ENCODE data around the gene ZNF595.
"Not testable (repeated sequence)": the region's sequence is repeated elsewhere in the genome, so short reads cannot be mapped to it uniquely, and the experiment has no call there.

The ZNF595 gene

DNA sequence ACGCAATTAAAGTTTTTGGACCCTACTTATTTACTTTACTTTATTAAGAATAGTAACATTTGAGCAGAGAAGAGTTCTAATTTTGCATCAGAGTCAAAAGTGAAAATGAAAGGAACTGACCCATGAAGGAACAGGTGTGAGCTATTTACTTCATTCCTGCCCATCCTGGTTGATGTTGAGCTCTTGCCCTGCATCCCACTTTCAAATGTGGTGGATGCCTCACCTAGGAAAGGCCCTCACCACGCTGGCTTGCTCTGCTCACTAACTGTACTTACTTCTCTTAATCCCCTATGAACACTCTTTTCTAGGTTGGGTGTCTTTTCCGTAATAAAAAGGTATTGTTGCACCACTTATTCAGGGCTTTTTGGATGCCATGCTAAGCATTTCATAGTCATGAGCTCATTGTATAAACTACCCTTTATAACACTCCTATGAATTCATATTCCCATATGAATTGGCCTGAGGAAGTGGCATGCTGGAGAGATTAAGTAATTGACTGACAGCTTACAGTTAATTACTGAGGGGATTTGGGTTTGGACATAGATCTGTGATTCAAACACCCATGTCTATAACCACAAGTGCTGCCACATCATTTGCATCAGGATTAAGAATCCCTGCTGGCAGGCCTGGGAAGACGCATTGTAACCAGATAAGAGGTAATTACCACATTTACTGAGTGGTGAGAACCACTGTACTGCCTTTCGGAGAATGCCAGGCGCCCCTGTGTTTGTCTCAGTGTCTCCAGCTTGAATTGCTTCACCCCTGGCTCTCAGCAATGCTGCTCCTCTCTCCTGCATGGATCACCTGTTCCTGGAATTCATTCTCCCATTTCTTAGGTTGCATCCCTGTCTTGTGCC is 16.3 kb upstream of the ZNF595 start:
- not testable (repeated sequence) for H3K27ac ChIP-seq (ENCODE audit: low read length); H3K36me3 ChIP-seq (ENCODE audit: insufficient read depth, low read depth, low read length); H3K4me1 ChIP-seq (ENCODE audit: insufficient read depth, low read length); H3K27me3 ChIP-seq (ENCODE audit: insufficient read depth, low read length); H3K4me3 ChIP-seq (ENCODE audit: low read length); H3K9ac ChIP-seq (ENCODE audit: low read depth, low read length)
- peaks cover 14% of the 10 kb centered on the region for H3K9me3 ChIP-seq (ENCODE audit: insufficient read depth, low read depth, low read length)

DNA sequence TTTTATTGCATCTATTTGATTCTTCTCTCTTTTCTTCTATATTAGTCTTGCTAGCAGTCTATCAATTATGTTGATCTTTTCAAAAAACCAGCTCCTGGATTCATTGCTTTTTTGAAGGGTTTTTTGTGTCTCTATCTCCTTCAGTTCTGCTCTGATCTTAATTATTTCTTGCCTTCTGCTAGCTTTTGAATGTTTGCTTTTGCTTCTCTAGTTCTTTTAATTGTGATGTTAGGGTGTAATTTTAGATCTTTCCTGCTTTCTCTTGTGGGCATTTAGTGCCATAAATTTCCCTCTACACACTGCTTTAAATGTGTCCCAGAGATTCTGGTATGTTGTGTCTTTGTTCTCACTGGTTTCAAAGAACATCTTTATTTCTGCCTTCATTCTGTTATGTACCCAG is 14.9 kb upstream of the ZNF595 start:
- H3K9ac ChIP-seq (ENCODE audit: low read depth, low read length); H3K4me1 ChIP-seq (ENCODE audit: insufficient read depth, low read length); H3K27me3 ChIP-seq (ENCODE audit: insufficient read depth, low read length); H3K27ac ChIP-seq (ENCODE audit: low read length); H3K36me3 ChIP-seq (ENCODE audit: insufficient read depth, low read depth, low read length); H3K4me3 ChIP-seq (ENCODE audit: low read length): not testable (repeated sequence)
- H3K9me3 ChIP-seq (ENCODE audit: insufficient read depth, low read depth, low read length) = peaks cover 14% of the 10 kb centered on the region

DNA sequence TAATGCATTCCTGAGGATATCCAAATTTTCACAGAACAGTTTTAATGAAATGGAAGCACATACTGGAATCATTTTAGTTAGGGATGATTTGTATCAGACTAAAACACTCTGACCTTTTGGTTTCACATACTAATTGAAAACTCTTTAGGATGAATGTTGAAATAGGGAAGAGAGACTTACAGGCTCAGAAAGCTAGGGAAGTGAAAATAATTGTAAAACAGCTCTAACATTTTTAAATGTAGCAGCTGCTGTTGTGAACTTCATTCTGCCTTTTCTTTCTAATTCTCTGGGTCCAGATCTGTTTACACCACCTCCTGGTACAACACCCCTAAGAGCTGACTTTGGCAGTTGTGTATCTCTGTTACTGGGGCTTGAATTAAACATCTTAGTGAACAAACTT is 9.7 kb upstream of the ZNF595 start:
- not testable (repeated sequence) for H3K9ac ChIP-seq (ENCODE audit: low read depth, low read length); H3K27me3 ChIP-seq (ENCODE audit: insufficient read depth, low read length); H3K4me1 ChIP-seq (ENCODE audit: insufficient read depth, low read length); H3K4me3 ChIP-seq (ENCODE audit: low read length); H3K36me3 ChIP-seq (ENCODE audit: insufficient read depth, low read depth, low read length); H3K27ac ChIP-seq (ENCODE audit: low read length)
- H3K9me3 ChIP-seq (ENCODE audit: insufficient read depth, low read depth, low read length) = peaks cover 24% of the 10 kb centered on the region

- H3K4me1 ChIP-seq (ENCODE audit: insufficient read depth, low read length); H3K36me3 ChIP-seq (ENCODE audit: insufficient read depth, low read depth, low read length); H3K27ac ChIP-seq (ENCODE audit: low read length); H3K4me3 ChIP-seq (ENCODE audit: low read length); H3K27me3 ChIP-seq (ENCODE audit: insufficient read depth, low read length); H3K9ac ChIP-seq (ENCODE audit: low read depth, low read length): not testable (repeated sequence)
- peaks cover 19% of the 10 kb centered on the region for H3K9me3 ChIP-seq (ENCODE audit: insufficient read depth, low read depth, low read length)
Observed at GRCh38 chr4:51253-51652, 1.9 kb upstream of the ZNF595 start.

- H3K9me3 ChIP-seq (ENCODE audit: insufficient read depth, low read depth, low read length) = peaks cover 18% of the 10 kb centered on the region
- H3K27me3 ChIP-seq (ENCODE audit: insufficient read depth, low read length); H3K4me3 ChIP-seq (ENCODE audit: low read length); H3K27ac ChIP-seq (ENCODE audit: low read length); H3K9ac ChIP-seq (ENCODE audit: low read depth, low read length); H3K36me3 ChIP-seq (ENCODE audit: insufficient read depth, low read depth, low read length); H3K4me1 ChIP-seq (ENCODE audit: insufficient read depth, low read length): not testable (repeated sequence)
Observed at GRCh38 chr4:51655-52277, 1.4 kb upstream of the ZNF595 start.

DNA sequence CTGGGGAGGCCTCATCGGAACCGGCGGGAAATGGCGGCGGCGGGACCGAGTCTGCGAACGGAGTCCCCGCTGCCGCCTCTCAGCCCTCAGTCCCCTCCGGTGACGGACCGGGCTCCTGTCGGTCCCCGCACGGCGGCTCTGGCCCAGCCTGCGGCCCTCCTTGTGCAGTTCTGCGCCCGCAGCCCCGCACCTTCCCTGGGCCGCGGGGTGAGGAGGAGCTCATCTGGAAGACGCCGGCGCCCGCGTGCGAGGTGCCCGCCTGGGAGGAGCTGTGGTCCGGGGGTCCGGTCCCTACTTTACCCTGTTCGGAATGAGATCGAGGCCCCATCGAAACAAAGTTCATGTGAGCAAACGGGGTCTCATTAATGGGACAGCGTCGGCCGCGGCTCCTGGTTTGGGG is 400 bp downstream of the ZNF595 start:
- H3K27ac ChIP-seq (ENCODE audit: low read length); H3K4me1 ChIP-seq (ENCODE audit: insufficient read depth, low read length); H3K4me3 ChIP-seq (ENCODE audit: low read length); H3K9ac ChIP-seq (ENCODE audit: low read depth, low read length); H3K27me3 ChIP-seq (ENCODE audit: insufficient read depth, low read length); H3K36me3 ChIP-seq (ENCODE audit: insufficient read depth, low read depth, low read length): not testable (repeated sequence)
- peaks cover 12% of the 10 kb centered on the region for H3K9me3 ChIP-seq (ENCODE audit: insufficient read depth, low read depth, low read length)

DNA sequence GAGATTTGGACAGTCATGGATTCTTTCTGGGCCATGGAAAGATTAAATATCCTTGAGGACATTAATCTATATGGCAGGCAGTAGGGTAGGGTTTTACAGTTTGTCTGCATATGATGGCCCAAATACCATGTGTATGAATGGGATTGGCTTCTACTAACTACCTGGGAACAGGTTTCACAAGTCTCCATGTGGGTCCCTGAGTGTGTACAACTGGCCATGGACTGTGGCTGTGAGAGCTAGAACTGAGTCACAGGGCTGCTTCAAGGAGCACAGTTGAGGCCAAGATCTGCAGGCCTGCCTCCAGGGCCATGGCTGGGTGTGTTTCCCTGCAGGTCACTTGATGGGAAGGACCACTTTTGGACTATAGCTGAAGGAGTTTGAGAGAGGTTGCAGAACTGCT is 11.6 kb downstream of the ZNF595 start:
- H3K9ac ChIP-seq (ENCODE audit: low read depth, low read length); H3K4me1 ChIP-seq (ENCODE audit: insufficient read depth, low read length); H3K27me3 ChIP-seq (ENCODE audit: insufficient read depth, low read length); H3K4me3 ChIP-seq (ENCODE audit: low read length); H3K27ac ChIP-seq (ENCODE audit: low read length): not testable (repeated sequence)
- Histone ChIP-seq H3K36me3 (ENCODE audit: insufficient read depth, low read depth, low read length) (peaks cover 11% of the 10 kb centered on the region; the same call in 1 of the 2 replicates), H3K9me3 (ENCODE audit: insufficient read depth, low read depth, low read length) (peaks cover 19% of the 10 kb centered on the region)

GRCh38 chr4:71830-72229 is 18.7 kb downstream of the ZNF595 start:
- Histone ChIP-seq H3K36me3 (ENCODE audit: insufficient read depth, low read depth, low read length) (peaks cover 34% of the 10 kb centered on the region; the same call in 1 of the 2 replicates), H3K9me3 (ENCODE audit: insufficient read depth, low read depth, low read length) (peaks cover 82% of the 10 kb centered on the region), H3K27ac (ENCODE audit: low read length) (no peak overlapping the region), H3K9ac (ENCODE audit: low read depth, low read length) (no peak overlapping the region), H3K4me3 (ENCODE audit: low read length) (no peak overlapping the region), H3K27me3 (ENCODE audit: insufficient read depth, low read length) (no peaks in the 10 kb centered on the region), H3K4me1 (ENCODE audit: insufficient read depth, low read length) (no peaks in the 10 kb centered on the region)

GRCh38 chr4:85951-86350 is 32.8 kb downstream of the ZNF595 start:
- H3K9ac ChIP-seq (ENCODE audit: low read depth, low read length) = no peak overlapping the region
- H3K27ac ChIP-seq (ENCODE audit: low read length) = no peak overlapping the region
- peaks cover 95% of the 10 kb centered on the region for H3K9me3 ChIP-seq (ENCODE audit: insufficient read depth, low read depth, low read length)
- no peak overlapping the region for H3K4me3 ChIP-seq (ENCODE audit: low read length)
- no peaks in the 10 kb centered on the region for H3K27me3 ChIP-seq (ENCODE audit: insufficient read depth, low read length)
- no peaks in the 10 kb centered on the region for H3K4me1 ChIP-seq (ENCODE audit: insufficient read depth, low read length)
- peaks cover 32% of the 10 kb centered on the region; the same call in 1 of the 2 replicates for H3K36me3 ChIP-seq (ENCODE audit: insufficient read depth, low read depth, low read length)

DNA sequence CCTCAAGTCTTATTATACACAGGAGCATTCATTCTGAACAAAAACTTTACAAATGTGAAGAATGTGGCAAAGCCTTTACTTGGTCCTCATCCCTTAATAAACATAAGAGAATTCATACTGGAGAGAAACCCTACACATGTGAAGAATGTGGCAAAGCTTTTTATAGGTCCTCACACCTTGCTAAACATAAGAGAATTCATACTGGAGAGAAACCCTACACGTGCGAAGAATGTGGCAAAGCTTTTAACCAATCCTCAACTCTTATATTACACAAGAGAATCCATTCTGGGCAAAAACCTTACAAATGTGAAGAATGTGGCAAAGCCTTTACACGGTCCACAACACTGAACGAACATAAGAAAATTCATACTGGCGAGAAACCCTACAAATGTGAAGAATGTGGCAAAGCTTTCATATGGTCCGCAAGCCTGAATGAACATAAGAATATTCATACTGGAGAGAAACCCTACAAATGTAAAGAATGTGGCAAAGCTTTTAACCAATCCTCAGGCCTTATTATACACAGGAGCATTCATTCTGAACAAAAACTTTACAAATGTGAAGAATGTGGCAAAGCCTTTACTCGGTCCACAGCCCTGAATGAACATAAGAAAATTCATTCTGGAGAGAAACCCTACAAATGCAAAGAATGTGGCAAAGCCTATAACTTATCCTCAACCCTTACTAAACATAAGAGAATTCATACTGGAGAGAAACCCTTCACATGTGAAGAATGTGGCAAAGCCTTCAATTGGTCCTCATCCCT is 33.6 kb downstream of the ZNF595 start:
- Histone ChIP-seq H3K9me3 (ENCODE audit: insufficient read depth, low read depth, low read length) (peaks cover 95% of the 10 kb centered on the region), H3K36me3 (ENCODE audit: insufficient read depth, low read depth, low read length) (peaks cover 32% of the 10 kb centered on the region; the same call in 1 of the 2 replicates)
- H3K27ac ChIP-seq (ENCODE audit: low read length); H3K4me3 ChIP-seq (ENCODE audit: low read length); H3K9ac ChIP-seq (ENCODE audit: low read depth, low read length); H3K4me1 ChIP-seq (ENCODE audit: insufficient read depth, low read length); H3K27me3 ChIP-seq (ENCODE audit: insufficient read depth, low read length): not testable (repeated sequence)

DNA sequence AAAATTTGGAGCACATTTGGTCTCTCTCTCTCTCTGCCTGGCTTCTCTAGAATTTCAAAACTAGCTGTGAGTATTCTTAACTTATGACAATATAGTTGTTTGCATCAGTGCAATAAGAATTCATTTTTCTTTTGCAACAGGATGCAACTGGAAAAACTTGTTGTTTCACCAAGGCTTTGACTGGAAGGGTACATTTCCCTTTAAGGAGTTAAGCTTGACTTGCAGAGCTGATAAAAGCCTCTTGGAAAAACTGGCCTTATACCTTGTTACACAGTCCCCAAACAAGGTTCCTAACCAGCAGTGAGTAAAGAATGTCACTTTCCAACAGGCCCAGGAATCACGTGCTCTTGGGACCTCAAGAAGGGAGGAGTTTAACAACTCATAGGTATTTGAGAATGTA is 45.3 kb downstream of the ZNF595 start:
- Histone ChIP-seq H3K9ac (ENCODE audit: low read depth, low read length) (no peak overlapping the region), H3K4me3 (ENCODE audit: low read length) (no peak overlapping the region), H3K27ac (ENCODE audit: low read length) (no peak overlapping the region), H3K9me3 (ENCODE audit: insufficient read depth, low read depth, low read length) (peaks cover 95% of the 10 kb centered on the region), H3K4me1 (ENCODE audit: insufficient read depth, low read length) (no peaks in the 10 kb centered on the region), H3K27me3 (ENCODE audit: insufficient read depth, low read length) (no peaks in the 10 kb centered on the region), H3K36me3 (ENCODE audit: insufficient read depth, low read depth, low read length) (no peaks in the 10 kb centered on the region)

- no peak overlapping the region for H3K9ac ChIP-seq (ENCODE audit: low read depth, low read length)
- no peaks in the 10 kb centered on the region for H3K4me1 ChIP-seq (ENCODE audit: insufficient read depth, low read length)
Observed at GRCh38 chr4:99863-100262, 46.7 kb downstream of the ZNF595 start.

More at GRCh38 chr4:99863-100262, 46.7 kb downstream of the ZNF595 start:
- H3K27me3 ChIP-seq (ENCODE audit: insufficient read depth, low read length) = no peaks in the 10 kb centered on the region
- no peaks in the 10 kb centered on the region for H3K36me3 ChIP-seq (ENCODE audit: insufficient read depth, low read depth, low read length)
- H3K4me3 ChIP-seq (ENCODE audit: low read length) = no peak overlapping the region; the same call in 1 of the 2 replicates
- H3K27ac ChIP-seq (ENCODE audit: low read length) = no peak overlapping the region
- peaks cover 94% of the 10 kb centered on the region for H3K9me3 ChIP-seq (ENCODE audit: insufficient read depth, low read depth, low read length)

All from iPS-20b (cell line).